HG02938 (cell line): Measurements from ENCODE around the gene MT2A.

Source experiments
- ATAC-seq: cut with Tn5 transposase; IDR thresholded peaks from one replicate; pipeline ENCODE4 v1.9.1; 2021; ENCODE audit warnings: mild to moderate bottlenecking, moderate library complexity; ENCODE audit not compliant: unreplicated experiment

Gene MT2A

GRCh38 chr16:56594292-56594619 is 14.1 kb upstream of the MT2A start:
- no peak for ATAC-seq

- no peak for ATAC-seq
These were observed 7.9 kb upstream of the MT2A start for GRCh38 chr16:56600398-56600999.

- ATAC-seq: no peak
These were observed 7.1 kb upstream of the MT2A start for GRCh38 chr16:56601325-56601724.

- no peak for ATAC-seq
These were observed 4.8 kb upstream of the MT2A start for GRCh38 chr16:56603589-56603988.

DNA sequence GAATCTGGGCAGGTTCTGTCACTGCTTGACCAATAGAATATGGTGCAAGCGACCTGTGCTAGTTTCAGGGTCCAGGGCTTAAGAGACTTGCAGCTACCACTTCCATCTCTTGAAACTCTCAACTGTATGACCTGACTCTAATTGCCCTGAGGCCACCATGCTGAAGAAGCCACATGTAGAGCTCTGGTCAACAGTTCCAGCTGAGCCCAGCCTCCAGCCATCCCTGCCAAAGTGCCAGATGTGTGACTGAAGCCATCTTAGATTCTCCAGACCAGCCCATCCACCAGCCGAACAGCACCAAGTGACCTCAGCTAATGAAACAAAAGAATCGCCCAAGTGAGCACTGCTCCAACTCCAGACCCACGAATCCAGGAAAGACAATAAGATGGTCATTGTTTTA is 3.4 kb upstream of the MT2A start:
- no peak for ATAC-seq

- ATAC-seq: no peak
These were observed 2.9 kb upstream of the MT2A start for GRCh38 chr16:56605475-56605874.

GRCh38 chr16:56606071-56606475 is 2.3 kb upstream of the MT2A start:
- no peak for ATAC-seq

DNA sequence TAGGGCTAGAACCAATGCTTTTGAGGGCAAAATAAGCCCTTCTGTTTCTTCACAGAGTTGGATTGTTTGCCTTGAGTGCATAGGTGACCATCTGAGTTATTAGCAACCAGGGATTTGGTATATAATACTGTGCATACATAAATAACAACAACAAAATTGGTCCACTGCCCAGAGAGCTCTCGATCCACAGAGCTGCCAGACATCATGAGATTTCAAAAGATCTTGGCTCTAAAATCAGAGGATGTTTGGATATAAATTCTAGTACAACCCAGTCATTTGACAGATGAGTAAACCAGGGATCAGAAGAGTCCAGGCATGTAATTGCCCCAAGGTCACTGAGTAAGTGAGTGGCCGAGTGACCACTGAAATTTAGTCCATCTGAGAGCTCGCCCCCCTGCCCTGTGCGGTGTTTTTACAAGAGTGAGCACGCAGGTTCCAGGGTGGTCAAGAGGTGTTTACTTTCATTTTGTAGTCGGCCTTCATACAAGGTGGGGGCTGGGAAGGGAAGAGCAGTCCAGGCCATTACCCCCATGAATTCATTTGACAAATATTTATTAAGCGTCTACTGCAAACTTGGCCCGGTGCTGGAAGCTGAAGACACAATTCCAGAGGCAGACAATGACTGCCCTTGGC is 1.8 kb upstream of the MT2A start:
- ATAC-seq: no peak

DNA sequence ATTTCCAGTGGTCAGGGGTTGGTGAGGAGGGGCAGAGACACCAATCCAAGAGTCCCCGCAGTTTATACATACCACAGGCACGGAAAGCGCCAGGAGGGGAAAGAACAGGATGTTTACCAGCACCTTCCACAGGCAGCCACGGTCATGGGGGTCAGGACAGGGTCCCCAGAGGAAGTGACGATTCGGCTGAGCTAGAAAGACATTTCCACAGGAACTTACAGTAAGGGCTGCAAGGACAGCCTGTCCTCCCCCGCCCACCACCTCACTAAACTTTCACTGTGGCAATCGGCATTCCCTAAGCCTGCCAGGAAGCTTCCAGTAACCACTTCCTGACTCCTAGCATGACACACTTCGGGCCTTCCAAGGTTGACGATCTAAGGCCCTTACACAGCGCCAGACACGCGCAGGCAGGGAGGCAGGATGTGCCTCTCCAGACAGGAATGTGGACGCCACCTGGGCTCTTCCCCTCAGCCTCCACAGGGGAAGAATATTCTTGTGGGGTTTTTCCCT is 1.2 kb upstream of the MT2A start:
- no peak for ATAC-seq

DNA sequence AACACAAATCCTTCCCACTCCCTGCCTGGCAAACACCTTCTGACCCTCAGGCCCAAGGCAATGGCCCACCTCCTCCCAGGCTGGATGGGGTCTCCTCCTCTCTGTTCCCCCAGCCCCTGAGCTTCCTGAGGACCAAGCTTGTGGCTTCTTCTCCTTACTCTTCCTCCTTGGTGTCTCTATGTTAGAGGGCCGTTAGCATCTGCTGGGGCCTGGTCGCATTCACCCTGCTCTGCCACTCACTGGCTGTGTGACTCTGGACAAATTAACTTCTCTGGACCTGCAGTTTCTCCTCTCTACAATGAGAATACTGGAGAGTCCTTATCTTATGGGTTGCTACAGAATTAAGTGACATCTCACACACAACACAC is 725 bp upstream of the MT2A start:
- no peak for ATAC-seq

- no peak for ATAC-seq
These were observed 585 bp downstream of the MT2A start for GRCh38 chr16:56608876-56609462.

DNA sequence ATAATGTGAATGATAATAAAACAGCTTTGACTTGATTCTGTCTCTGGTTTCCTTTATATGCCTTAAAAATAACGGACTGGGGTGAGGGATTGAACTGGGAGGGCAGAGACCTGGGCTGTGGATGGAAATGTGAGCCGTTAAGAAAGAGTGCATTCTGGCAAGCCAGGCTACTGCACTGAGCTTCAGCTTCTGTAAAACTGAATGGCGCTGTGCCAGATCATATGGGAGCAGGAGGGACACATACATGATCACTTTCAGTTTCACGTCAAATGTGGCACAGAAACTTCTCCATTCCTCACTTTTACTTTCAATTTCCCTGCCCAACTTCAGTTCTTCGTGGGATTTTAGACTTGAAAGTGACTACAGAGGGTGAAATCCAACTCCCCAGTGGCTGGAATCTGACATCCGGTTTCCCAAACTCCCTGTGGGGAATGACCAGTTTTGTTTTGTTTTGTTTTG is 1.1 kb downstream of the MT2A start:
- ATAC-seq: peak; percentile 43

GRCh38 chr16:56610017-56610608 is 1.7 kb downstream of the MT2A start:
- no peak for ATAC-seq

GRCh38 chr16:56610609-56611111 is 2.3 kb downstream of the MT2A start:
- ATAC-seq: no peak

- no peak for ATAC-seq
These were observed 3.0 kb downstream of the MT2A start for GRCh38 chr16:56611281-56611833.

GRCh38 chr16:56613706-56614105 is 5.3 kb downstream of the MT2A start:
- ATAC-seq: no peak

- ATAC-seq: no peak
These were observed 6.2 kb downstream of the MT2A start for GRCh38 chr16:56614549-56614991.

DNA sequence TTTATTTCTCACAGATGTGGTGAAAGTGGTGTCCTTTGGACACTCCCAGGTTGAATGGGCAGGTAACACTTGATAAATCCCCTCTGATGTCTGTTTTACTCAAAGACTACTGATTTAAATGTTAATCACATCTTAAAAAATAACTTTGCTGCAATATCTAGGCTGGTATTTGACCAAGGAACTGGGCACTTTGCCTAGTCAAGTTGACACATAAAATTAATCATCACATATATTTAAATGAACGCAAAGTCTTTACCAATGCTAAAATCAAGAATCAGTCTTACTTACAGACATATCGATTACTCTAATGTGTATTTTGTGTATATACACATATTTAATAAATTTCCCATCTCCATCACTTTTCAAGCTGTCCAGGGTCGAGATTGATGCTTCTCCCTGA is 7.0 kb downstream of the MT2A start:
- ATAC-seq: no peak

DNA sequence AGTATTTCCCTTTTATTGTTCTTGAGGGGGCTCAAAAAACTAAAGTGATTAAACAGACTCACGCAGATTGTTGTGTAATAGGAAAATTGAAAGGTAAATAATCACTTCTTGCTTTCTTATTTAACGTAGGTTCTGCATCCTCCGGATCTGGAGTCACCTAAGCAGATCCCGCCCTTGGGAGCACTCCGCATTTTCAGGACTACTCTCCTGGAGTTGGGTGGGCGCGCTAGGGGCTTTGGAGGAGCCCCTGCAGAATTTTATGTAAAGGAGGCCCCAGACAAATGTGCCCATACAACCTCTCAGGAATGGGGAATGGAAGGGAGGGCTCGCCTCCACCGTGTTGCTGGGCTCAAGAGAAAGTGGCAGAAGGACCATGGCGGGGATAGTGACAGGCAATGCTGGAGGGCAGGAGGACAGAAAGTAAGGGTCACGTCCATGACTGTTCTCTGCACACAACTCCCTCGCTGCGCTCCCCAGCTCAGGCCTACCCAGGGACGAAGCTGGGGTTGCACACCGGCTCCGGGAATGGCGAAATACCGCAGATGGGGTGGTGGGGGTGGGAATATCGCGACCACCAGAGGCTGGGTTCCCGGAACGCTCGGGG is 8.3 kb downstream of the MT2A start:
- ATAC-seq: no peak

GRCh38 chr16:56617212-56618085 is 9.1 kb downstream of the MT2A start:
- no peak for ATAC-seq
